NCI-H460 (cell line): ENCODE data around the gene UBE2Z. TPM values are rescaled to one million over a fixed set of nuclear protein-coding genes. Genes with fewer than 3 reads are reported as not detected.
"Not testable (repeated sequence)": the region's sequence is repeated elsewhere in the genome, so short reads cannot be mapped to it uniquely, and the experiment has no call there.

Experiments used
- DNase-seq: peaks from one replicate; pipeline ENCODE4 v3.0.0-alpha.2; 2016; ENCODE audit warnings: low read depth; ENCODE audit errors: extremely low read depth
- total RNA-seq: library from RNA; depleted of rRNA; stranded (reverse); fragments of >200 nt; shearing (Covaris generic); gene quantifications from 2 replicates; pipeline ENCODE4 v1.2.3, GENCODE V29; 2014

Gene UBE2Z
- total RNA-seq, 1 experiment from 2014 or later = 66.1 TPM

DNA sequence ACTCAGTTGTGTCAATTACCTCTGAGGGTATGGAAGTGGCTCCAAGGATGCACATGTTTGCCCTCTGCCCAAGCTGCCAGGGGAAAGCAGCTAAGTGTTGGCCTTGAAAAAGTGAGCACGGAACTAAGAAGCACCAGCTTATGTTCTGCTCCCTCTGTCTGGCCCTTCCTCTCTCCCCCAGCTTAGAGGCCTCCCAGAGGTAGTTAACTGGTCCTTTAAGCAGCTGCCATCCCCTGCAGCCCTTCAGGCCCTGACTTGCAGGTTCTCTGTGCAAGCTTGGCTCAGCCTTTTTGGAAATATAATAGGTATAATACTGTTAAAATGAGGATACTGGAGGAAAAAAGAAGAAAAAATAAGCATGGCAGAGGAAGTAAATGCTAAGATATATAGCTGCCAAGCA lies 7.0 kb upstream of the UBE2Z start:
- no peak for DNase-seq

DNA sequence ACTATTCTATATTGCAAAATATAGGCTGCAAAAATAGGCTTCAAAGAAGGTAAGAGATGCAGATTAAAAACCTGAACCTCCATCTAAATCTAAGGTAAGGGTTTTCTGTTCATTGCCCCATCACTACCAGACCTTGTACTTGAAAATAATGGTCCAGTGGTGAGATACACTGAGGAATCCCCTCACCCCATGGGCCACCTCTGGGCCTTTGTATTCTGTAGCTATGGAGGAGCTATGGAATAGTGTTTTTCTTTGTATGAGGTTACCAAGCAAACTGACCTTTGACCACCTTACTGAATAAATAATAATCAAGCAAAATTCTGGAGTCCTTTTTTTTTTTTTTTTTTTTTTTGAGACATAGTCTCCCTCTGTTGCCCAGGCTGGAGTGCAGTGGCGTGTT lies 4.8 kb upstream of the UBE2Z start:
- DNase-seq = no peak

DNA sequence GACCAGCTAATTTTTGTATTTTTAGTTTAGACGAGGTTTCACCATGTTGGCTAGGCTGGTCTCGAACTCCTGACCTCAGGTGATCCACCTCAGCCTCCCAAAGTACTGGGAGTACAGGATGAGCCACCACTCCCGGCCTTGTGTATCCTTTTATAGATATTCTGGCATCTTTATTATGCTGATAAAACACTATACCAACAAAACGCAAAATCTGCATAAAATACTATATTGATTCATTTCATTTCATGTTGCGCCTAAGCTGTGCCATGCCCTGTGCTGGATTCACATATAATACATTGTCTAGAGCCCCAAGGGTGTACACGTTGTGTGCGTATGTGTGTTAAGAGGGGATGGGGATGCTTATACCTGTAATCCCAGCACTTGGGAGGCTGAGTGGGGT lies 3.8 kb upstream of the UBE2Z start:
- DNase-seq = no peak

DNA sequence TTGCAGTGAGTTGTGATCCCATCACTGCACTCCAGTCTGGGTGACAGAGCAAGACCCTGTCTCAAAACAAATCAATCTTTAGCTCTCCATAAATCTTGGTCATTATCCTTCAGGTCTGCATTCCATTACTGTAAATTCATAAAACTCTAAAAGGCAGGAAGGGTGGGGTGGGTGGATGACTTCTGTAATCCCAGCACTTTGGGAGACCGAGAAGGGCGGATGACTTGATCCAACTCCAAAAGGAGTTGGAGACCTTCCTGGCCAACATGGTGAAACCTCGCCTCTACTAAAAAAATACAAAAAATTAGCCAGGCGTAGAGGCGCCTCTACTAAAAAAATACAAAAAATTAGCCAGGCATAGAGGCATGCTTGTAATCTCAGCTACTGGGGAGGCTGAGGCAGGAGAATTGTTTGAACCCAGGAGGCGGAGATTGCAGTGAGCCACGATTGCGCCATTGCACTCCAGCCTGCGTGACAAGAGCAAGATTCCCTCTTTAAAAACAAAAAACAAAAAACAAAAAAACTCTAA lies 2.2 kb upstream of the UBE2Z start:
- DNase-seq = no peak

DNA sequence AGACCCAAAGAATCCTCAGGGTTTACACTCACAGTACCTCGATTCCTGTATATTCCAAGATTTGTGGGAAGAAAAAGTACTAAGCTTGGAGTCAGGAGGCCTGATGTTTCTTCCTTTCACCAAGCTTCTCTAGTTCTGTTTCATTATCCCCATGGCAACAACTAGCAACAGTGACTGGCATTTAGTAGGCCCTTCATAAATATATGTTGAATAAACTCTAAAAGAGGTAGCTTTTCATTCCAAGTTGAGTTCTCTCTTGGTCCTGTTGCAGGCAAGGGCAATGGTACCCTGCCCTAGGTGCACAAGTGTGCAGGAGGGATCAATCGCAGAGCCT lies 527 bp upstream of the UBE2Z start:
- DNase-seq = peak; percentile 26

DNA sequence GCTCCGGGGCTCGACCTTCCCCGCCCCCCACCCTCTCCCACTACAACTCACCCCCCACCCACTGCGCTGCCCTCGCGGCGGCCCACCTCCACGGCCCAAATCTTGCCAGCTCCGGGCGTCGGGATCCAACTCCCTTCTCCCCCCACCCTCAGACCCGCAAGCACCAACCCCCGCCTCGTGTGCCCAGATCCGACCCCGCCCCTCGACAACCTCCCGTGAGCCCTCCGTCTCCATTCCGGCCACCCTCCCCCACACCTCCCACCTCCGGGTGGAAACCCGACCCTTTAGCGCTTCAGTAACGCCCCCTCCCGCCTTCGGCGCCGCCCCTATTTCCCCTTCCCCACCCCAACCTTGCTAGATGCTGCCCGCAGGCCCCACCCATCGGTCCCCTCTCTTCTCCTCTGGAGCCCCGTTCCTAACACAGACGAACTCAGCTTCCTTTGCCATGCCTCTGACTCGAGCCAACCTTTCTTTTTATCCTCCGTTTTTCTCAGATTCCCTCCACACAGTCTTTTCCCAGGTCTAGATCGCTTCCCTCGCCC lies 717 bp downstream of the UBE2Z start:
- peak; percentile 51 for DNase-seq

DNA sequence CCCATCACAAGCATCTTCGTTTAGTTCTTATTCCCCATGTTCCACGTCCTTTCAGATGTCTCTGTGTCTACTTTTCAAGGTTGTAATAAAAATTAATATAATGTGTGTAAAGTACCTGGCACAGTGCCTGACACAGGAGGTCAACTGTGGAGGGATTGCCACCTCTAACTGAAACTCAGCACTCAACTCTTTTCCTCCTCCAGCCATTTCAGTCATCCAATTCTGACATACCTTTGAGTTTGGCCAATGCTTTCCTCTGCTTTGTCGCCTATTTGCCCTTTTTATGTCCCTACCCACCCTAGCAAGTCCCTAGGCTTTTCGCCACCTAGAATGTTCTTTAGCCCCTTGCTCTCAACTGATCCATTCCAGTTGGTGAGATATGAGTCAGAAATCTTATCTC lies 1.6 kb downstream of the UBE2Z start:
- no peak for DNase-seq

DNA sequence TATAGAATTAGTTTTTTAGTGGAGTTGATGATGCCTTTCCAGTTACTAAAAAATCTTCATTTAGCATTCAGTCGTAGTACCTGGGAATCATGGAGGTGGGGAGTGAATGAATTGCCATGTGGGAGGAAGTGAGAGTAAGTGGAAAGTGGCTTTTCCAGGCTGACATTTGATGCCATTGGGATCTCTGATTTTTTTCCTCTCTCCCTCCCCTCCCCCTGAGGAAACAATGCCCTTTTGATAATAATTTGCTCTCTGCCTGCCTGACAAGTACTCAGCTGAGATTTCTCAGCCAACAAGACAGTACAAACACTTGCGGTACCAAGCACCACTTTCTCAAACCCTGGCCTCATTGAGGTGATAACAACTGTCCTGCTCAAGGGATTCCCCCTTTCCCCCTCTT lies 2.2 kb downstream of the UBE2Z start:
- no peak for DNase-seq

DNA sequence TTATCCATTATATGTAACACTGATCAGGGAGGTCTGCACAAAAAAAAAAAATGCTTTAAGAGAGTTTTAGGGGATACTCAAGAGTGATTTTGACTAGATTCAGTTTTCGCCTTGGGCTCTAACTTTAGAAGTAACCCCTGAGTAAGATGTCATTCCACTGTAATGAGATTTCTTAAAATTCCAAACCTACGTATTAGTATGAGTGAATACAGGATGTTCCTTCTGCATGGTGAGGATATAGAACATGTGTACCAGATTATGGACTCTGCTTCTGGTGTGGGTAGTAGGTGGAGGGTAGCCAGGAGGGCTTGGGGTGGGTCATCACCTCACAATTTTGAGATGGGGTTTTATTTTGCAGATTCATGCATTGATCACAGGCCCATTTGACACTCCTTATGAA lies 4.3 kb downstream of the UBE2Z start:
- DNase-seq = no peak

DNA sequence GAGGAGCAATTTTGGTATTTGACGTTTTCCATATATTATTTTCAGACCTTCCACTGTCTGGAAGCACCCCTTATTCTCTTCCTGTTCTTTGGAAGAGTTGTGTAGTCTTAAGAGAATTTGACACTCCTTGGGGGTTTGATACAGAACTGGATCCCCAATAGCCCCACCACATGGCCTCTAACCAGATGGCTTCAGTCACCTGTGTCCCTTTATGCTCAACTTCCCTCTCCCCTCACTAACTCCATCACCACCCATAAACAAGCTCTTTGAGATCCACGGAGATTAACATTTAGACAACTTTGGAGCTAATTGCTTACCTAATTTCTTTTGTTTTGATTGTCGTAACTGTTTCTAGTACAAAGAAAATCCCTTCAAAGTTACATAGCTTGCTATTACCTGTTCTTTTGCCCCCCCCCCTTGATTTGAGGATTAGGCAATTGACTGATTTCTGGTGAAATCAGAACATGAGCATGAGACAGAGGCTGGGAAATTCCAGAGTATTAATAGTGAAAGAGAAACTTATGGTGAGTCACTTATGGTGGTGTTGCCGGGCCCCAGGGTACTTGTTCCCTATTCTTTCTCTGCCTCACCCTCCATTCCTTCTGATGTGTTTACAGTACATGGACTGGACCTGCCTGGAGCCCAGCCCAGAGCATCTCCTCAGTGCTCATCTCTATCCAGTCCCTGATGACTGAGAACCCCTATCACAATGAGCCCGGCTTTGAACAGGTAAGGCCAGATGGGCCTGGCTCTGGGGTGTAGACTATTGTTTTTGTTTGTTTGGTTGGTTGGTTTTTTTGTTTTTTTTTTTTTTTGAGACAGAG lies 7.5 kb downstream of the UBE2Z start:
- no peak for DNase-seq

DNA sequence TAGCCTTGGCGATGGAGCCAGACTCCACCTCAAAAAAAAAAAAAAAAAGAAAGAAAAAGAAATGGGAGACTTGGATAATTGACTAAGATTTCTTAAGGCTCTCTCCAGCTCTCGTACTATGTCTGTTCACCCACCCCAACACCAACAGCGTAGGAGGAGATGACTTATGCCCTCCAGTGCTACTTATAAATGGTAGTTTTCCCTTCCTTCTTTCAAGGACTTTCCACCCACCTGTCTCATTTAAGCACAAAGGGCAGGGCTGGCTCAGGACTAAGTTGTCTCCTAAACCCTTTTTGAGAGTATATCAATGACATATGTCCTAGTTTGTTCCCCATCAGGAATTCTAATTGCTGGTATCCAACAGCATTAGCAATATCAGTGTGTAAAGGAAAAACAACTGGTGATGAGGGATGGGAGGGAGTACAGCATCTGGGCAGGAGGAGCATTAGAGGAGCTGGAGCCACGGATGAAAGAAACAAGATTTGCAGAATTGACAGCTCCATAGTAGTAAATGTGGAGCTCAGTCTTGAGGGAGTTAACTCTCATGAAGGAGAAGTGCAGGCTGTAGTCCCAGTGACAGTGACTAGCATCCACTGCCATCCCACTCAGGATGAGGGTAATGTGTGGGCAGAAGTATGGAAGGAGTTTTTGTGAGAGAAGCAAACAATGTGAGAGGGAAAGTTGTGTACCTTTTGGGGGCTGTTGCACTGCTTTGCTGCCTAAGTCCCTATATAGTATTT lies 17.2 kb downstream of the UBE2Z start:
- no peak for DNase-seq

DNA sequence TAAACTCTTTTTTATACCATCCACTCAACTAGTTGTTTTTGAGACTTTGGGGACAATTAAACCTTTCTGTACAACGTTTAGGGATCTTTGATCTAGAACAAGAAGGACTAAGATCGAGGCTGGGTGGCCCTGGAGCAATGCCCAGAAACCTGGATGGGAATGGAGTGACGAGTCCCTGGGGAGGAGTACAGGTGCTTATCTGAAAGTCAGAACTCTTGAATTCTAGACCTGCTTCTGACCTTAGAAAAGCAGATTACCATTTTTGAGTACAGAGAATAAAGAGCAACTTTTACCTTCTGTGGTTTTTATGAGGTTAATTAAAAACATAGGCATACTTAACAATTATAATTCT lies 17.8 kb downstream of the UBE2Z start:
- DNase-seq = no peak

DNA sequence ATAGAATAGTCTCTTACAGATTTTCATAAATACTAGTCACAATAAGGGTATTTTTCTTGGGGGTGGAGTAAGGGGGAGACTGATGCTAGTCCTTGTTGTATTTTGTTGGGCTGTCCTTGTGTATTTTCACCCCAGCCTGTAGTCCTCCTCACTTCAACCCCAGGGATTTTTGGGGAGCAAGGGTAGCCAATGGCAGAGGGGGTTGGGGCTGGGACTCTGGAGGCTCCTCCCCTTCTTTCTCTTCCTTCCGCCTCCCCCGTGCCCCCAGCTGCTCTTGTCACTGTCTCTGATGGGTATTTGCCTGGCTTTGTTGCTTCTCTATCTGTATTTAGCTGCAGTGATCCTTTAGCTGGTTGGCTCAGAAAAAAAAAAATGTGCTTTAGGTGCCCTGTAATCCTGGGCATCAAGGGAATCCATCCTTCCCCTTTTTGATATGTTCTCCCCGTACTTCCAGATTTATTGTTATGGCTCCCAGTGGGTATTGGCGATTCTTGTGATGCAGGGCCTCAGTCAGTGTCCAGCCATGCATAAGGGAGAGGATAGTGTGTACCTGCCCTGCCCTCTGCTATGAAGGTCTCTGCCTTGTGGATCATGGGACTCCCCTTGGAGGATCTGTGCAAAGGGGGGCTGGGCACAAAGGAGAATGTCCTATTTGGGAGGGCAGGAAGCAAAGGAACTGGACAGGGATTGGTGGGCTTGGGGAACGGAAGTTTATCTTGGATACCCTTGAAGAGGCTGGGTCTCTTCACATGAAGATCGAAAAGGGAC lies 20.0 kb downstream of the UBE2Z start:
- no peak for DNase-seq

DNA sequence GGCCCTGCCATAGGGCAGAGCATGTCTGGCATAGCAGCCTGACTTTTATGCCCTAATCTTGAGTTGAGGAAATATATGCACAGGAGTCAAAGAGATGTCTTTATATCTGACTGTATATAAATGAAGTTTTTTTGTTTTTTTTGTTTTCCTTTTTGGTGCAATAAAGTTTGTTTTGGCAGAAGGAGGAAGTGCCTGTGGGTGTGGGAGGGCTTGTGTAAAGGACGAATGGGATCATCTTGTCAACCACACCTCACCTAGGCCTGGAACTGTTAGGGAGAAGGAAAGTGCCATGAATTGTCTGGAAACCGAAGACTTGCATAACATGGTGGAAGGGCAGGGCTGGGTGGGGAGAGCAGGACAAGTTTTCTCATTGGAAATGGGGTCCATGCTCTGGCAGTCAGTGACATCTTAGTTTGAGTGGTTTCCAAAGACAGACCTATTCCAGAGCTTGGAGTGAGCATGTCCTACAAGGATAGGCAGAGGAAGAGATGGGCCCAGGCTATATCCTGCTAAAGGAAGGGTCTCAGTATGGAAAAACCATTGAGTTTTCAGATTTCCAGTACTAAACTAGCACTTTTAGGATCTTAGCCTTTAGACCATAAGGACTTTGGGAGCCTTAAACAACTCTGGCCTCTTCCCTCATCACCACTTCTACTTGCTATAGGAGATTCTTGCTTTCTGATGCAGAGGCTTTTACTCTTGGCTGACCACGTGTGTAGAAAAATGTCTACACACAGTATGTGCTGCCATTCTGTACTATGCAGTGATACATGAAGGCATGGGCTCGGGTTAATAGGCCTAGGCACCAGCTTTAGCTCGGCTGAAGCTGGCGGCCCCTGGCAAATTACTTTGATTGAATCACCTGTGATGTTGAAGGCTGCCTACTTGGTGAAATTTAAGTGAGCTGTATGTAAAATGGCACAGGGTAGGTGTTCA lies 20.9 kb downstream of the UBE2Z start:
- DNase-seq = no peak

DNA sequence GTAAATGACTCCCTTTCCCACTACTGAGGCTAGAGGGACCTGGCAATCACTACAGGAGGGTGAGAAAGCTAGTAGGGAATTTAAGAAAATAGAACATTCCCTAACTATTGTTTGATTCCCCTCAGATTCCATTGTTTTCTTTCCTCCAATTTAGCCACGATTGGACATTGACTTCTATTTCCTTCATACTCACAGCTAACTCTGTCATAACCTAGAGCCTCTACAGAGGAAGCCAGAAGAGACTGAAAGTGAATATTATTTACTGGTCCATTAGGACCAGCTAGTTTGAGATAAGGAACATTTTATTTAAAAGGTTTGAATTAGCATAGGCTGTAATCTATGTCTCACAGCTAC lies 21.6 kb downstream of the UBE2Z start:
- no peak for DNase-seq

DNA sequence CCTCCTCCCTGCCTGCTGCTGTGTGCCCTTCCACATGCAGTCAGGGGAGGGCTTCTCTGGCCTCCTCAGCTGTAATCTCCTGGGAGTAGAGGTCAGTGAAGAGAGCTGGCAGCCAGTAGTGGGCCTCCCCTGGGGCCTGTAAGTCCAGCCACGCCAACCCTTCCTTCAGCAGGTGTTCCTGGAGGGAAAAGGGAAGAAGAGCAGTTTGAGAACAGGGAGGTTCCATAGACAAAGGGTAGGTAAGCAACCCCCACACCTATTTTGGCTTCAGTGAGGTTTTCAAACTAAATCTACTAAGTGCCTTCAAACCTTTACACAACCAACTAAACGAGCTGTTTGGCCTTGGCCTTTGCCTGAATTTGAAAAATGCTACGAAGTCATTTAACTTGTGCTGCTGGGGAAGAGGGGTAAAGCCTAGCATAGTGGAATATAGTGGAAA lies 22.2 kb downstream of the UBE2Z start:
- no peak for DNase-seq

DNA sequence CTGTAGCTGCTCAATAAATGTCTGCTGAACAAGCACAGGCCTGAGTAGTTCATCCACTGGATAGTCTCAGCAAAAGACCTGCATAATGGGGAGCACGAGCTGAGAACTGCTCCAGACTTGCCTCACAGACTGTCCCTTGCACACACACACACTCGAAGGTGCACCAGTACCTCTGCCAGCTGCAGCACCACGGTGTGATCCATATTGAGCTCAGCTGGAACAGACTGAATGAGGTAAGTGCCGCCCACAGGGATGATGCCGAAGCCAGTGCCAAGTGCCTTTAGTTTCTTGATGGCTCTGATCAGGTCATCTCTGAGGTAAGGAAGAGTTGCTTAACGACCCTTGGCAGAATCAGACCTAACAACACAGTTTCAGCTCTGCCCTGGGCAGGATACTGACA lies 24.8 kb downstream of the UBE2Z start:
- no peak for DNase-seq

DNA sequence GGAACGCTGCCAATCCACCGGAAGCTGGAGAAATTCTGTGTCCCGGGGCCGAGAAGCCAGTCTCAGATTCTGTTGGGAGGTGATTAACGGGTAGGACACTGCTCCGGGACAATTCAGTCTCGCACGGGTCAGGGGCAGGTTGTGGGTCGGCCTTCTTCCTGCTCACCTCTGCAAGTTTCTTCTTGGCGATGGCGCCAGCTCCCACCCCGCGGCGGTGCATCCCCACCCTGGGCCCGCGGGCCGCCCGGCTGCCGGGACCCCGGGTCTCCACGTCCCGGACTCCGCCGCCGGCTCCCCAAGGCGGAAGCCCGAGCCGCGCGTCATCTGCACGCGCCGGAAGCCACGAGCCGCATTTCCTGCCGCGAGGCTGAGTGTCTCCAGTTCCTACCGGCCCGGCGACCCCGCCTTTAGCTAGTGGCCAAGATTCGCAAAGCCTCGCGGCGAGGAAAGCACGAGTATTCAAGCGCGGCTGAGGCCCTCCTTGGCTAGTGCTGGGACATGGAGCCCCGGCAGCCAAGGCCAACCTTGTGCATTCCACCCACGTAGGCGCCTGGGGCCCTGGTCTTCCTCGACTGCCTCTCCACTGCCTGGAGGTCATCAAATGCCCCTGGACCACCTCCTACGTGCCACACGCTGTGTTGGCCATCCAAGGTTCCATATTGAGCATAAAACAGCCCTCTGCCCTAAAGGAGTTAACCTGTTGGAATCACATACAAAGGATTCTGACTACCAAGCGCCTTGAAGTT lies 36.5 kb downstream of the UBE2Z start, which contains the start of gene SNF8:
Gene SNF8, minus strand, starts transcription at position 328 of the 746 bp plus-strand sequence. Its CDS starts 108 bp downstream, at position 220.
- DNase-seq = peak; percentile 84

DNA sequence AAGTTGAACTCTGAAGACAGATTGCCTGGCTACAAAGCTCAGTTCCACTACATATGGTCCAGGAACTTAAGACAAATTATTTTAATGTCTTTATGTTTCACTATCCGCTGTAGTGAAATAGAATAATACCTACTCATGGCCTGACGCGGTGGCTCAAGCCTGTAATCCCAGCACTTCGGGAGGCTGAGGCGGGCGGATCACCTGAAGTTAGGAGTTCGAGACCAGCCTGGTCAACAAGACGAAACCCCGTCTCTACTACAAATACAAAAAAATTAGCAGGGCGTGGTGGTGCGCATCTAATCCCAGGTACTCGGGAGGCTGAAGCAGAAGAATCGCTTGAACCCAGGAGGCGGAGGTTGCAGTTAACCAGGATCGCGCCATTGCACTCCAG lies 37.0 kb downstream of the UBE2Z start:
- DNase-seq = not testable (repeated sequence)
